A549 (cell line): Measurements from ENCODE around the gene OR5V1.

ENCODE experiments used
- CBX8 ChIP-seq: fragments of 200-600 bp; sonication (generic); IDR thresholded peaks from 2 replicates; pipeline ENCODE4 v1.6.1; 2016
- CHD2 ChIP-seq: fragments of 150-350 bp; IDR thresholded peaks from 2 replicates; pipeline ENCODE4 v1.6.1; 2014; ENCODE audit warnings: low read length; ENCODE audit not compliant: partially characterized antibody
- CHD4 ChIP-seq: fragments of 200-600 bp; sonication (generic); IDR thresholded peaks from 2 replicates; pipeline ENCODE4 v1.6.1; 2016; ENCODE audit warnings: antibody characterized with exemption, mild to moderate bottlenecking, borderline replicate concordance
- CTCF ChIP-seq: fragments of >200 bp; sonication (Bioruptor Twin); formaldehyde crosslinking; IDR thresholded peaks from 3 replicates; pipeline ENCODE4 v1.5.1; 2016
- HDAC2 ChIP-seq: fragments of 200-600 bp; sonication (generic); IDR thresholded peaks from 2 replicates; pipeline ENCODE4 v1.6.1; 2016
- JUN ChIP-seq, 2 experiments: fragments of >200 bp; sonication (Bioruptor Twin); formaldehyde crosslinking; IDR thresholded peaks; 2 replicates in 1 of 2; 3 replicates in 1 of 2; pipeline ENCODE4 v1.6.1; 2016 to 2017
- MAX ChIP-seq: IDR thresholded peaks from 2 replicates; pipeline ENCODE4 v1.6.1; 2012
- POLR2A ChIP-seq: IDR thresholded peaks from 2 replicates; pipeline ENCODE4 v1.6.1; 2012; ENCODE audit warnings: mild to moderate bottlenecking, low read length
- RNF2 ChIP-seq: fragments of 200-600 bp; sonication (generic); IDR thresholded peaks from 2 replicates; pipeline ENCODE4 v1.6.1; 2016; ENCODE audit warnings: low read depth, mild to moderate bottlenecking, antibody characterized with exemption, moderate library complexity, borderline replicate concordance
- ZFP36 ChIP-seq: fragments of 450-650 bp; IDR thresholded peaks from 2 replicates; pipeline ENCODE4 v1.6.1; 2014; ENCODE audit warnings: borderline replicate concordance; ENCODE audit not compliant: partially characterized antibody

GRCh38 chr6:29403801-29404200 lies 35.1 kb upstream of the OR5V1 start:
- no peak for TF ChIP-seq CBX8
- no peak for TF ChIP-seq POLR2A
- no peak for TF ChIP-seq CTCF
- TF ChIP-seq MAX = no peak
- no peak for TF ChIP-seq CHD2
- no peak for TF ChIP-seq HDAC2
- no peak for TF ChIP-seq ZFP36
- no peak for TF ChIP-seq JUN (IDR thresholded peaks at IDR 0.05)
- no peak for TF ChIP-seq RNF2
- no peak for TF ChIP-seq CHD4
